ENCODE measurements around the gene GREM2.

GREM2 gene

DNA sequence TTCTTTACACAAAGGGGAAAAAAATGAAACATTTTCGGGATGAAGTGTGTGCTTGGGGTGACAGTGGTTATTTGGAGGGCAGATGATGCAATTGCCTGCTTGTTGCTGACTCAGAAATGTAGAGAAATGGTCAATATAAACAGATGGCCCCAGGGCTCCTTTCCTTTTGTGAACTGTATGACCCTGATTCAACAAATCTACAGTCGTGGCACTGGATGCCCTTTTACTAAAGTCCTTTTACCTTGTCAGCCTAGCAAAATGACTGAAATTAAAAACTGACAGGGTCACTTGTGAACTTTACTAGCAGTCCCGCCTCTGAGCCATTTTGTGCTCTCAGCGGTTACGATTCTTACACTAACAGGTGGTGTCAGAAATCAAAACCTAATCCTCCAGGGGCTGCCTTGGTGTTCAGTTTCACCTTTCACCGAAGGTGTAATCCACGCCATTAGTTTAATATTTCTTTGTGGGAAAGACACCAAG, 49.8 kb downstream of the GREM2 start:
- Histone ChIP-seq H3K27me3 (ENCODE audit: control insufficient read depth, insufficient read depth, low read length) (no peaks in the 10 kb centered on the region), H3K9ac (ENCODE audit: low read depth, low read length) (no peak overlapping the region), H3K4me3 (ENCODE audit: low read depth, low read length) (no peak overlapping the region), H3K36me3 (ENCODE audit: control insufficient read depth, insufficient read depth, low read length) (no peaks in the 10 kb centered on the region), H3K27ac (ENCODE audit: low read depth, low read length) (no peak overlapping the region), H3K4me1 (ENCODE audit: control insufficient read depth, insufficient read depth, low read length) (peaks cover 6% of the 10 kb centered on the region; the same call in 1 of the 2 replicates), H3K9me3 (ENCODE audit: control insufficient read depth, insufficient read depth, low read length) (no peaks in the 10 kb centered on the region)

DNA sequence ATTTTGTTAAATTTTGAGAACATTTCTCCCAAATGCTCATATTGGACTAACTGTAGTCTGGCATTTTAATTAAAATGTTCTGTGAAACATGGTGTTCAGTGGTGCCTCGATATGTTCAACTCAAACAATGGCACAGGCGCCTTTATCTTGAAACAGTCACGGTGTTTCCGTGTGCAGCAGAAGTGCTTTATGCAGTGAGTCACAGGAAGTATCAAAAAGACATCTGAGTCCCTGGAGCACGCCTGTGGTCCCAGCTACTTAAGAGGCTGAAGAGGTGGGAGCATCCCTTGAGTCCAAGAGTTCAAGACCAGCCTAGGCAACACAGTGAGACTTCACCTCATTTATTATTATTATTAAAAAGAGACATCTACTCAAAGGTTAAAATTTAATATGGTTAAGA, 52.2 kb downstream of the GREM2 start:
- H3K36me3 ChIP-seq (ENCODE audit: control insufficient read depth, insufficient read depth, low read length): no peaks in the 10 kb centered on the region
- no peak overlapping the region for H3K27ac ChIP-seq (ENCODE audit: low read depth, low read length)
- no peak overlapping the region for H3K4me3 ChIP-seq (ENCODE audit: low read depth, low read length)
- peaks cover 6% of the 10 kb centered on the region; the same call in 1 of the 2 replicates for H3K4me1 ChIP-seq (ENCODE audit: control insufficient read depth, insufficient read depth, low read length)
- no peaks in the 10 kb centered on the region for H3K9me3 ChIP-seq (ENCODE audit: control insufficient read depth, insufficient read depth, low read length)
- H3K27me3 ChIP-seq (ENCODE audit: control insufficient read depth, insufficient read depth, low read length): no peaks in the 10 kb centered on the region
- H3K9ac ChIP-seq (ENCODE audit: low read depth, low read length): no peak overlapping the region

DNA sequence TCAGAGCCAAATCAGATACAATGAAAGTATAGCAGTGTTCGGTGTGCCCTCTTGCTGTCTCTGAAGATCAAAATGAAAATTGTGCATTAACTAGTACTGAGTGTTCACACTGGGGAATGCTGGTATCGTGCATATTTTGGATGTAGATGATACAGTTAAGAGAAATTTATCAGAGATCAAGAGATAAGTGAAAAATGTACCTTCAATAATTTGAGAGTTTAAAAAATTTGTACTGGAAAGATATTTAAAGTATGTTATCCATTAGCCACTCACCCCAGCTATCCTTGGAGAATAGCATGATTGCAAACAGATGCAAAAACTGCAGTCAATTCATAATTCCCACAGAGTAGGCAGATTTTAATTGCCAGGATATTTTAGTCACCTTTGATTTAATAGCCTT, 56.4 kb downstream of the GREM2 start:
- H3K4me1 ChIP-seq (ENCODE audit: control insufficient read depth, insufficient read depth, low read length): no peaks in the 10 kb centered on the region
- no peak overlapping the region for H3K4me3 ChIP-seq (ENCODE audit: low read depth, low read length)
- H3K9me3 ChIP-seq (ENCODE audit: control insufficient read depth, insufficient read depth, low read length): no peaks in the 10 kb centered on the region
- H3K9ac ChIP-seq (ENCODE audit: low read depth, low read length): no peak overlapping the region
- H3K27ac ChIP-seq (ENCODE audit: low read depth, low read length): no peak overlapping the region
- no peaks in the 10 kb centered on the region for H3K36me3 ChIP-seq (ENCODE audit: control insufficient read depth, insufficient read depth, low read length)
- no peaks in the 10 kb centered on the region for H3K27me3 ChIP-seq (ENCODE audit: control insufficient read depth, insufficient read depth, low read length)

DNA sequence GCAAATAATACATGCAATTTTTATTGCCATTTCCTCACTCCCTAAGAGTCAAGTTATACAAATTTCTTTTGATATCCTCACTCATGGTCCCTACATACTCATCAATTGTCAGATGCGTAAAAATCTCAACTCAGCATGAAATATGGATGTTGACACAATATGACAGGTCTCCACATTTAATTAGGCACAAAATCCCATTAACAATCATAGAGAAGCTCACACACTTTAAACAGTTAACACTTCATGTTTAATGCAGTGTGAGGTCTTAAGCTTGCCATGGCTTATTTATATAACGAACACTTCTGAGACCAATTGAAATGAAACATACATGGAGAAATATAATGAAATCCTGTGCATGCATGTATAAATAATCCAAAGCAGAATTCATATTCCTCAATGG, 58.6 kb downstream of the GREM2 start:
- no peaks in the 10 kb centered on the region for H3K36me3 ChIP-seq (ENCODE audit: control insufficient read depth, insufficient read depth, low read length)
- H3K9ac ChIP-seq (ENCODE audit: low read depth, low read length): no peak overlapping the region
- no peak overlapping the region for H3K4me3 ChIP-seq (ENCODE audit: low read depth, low read length)
- H3K27ac ChIP-seq (ENCODE audit: low read depth, low read length): no peak overlapping the region
- H3K9me3 ChIP-seq (ENCODE audit: control insufficient read depth, insufficient read depth, low read length): no peaks in the 10 kb centered on the region
- H3K27me3 ChIP-seq (ENCODE audit: control insufficient read depth, insufficient read depth, low read length): no peaks in the 10 kb centered on the region
- H3K4me1 ChIP-seq (ENCODE audit: control insufficient read depth, insufficient read depth, low read length): no peaks in the 10 kb centered on the region

DNA sequence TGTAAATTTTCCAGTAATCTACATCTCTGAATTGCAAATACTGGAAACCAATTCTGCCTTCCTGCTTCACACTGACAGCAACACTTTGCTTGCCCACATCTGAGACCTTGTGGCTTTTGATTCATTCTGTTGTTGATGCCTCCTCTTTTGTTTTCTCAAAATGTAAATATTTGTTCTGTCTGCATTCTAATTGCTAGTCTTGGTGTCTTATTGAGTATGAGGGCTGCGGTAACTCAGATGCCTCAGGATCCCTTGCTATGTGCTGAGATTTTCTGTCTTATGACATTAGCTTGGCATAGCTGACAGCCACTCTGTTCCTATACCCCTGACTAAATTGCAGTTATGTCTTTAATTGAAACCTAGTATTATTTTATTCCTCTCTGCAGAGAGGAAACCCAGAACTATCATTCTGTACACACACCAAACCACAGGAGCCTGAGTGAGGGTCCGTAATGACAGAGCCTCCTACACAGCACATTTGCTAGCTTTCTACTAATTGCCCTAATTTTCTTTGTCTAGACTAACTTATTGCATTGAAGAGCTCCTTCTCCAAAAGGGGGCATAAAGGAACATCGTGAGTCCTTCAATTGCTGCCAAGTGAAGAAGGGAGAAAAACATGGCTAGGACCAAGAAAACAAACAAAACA, 72.1 kb downstream of the GREM2 start:
- Histone ChIP-seq H3K9me3 (ENCODE audit: control insufficient read depth, insufficient read depth, low read length) (no peaks in the 10 kb centered on the region), H3K36me3 (ENCODE audit: control insufficient read depth, insufficient read depth, low read length) (no peaks in the 10 kb centered on the region), H3K27ac (ENCODE audit: low read depth, low read length) (no peak overlapping the region), H3K4me3 (ENCODE audit: low read depth, low read length) (no peak overlapping the region), H3K9ac (ENCODE audit: low read depth, low read length) (no peak overlapping the region), H3K4me1 (ENCODE audit: control insufficient read depth, insufficient read depth, low read length) (peaks cover 17% of the 10 kb centered on the region), H3K27me3 (ENCODE audit: control insufficient read depth, insufficient read depth, low read length) (no peaks in the 10 kb centered on the region)

DNA sequence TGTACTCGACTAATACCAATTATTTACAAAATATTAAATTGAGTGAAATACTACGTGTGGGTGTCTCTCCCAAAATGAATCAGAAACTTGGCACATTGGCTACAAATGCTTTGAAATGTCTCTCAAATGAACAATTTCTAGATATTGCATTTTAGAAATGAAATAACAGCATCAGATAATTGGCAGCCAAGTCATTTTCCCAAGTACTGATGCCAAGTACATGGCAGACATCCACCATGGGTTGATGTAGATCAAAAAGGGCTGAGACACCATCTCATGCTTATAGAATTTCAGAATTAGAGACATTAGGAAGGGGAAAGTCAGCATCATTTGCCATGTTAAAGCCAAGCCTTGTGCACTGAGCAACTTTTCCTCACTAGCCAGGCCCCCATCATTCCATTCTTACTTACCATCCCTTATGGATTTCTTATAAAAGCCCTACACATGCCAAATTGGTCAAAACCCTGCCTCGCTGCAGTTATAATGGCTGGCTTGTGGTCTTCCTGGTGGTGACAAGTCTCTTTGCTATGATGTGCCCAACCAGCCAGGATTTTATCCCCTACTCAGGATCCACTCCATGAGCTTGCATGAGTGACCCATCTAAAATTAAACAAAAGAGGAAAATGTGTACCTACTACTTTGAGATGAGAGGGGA, 73.1 kb downstream of the GREM2 start:
- no peak overlapping the region for H3K27ac ChIP-seq (ENCODE audit: low read depth, low read length)
- H3K9ac ChIP-seq (ENCODE audit: low read depth, low read length): no peak overlapping the region
- no peaks in the 10 kb centered on the region for H3K9me3 ChIP-seq (ENCODE audit: control insufficient read depth, insufficient read depth, low read length)
- H3K36me3 ChIP-seq (ENCODE audit: control insufficient read depth, insufficient read depth, low read length): no peaks in the 10 kb centered on the region
- H3K4me1 ChIP-seq (ENCODE audit: control insufficient read depth, insufficient read depth, low read length): peaks cover 17% of the 10 kb centered on the region
- H3K27me3 ChIP-seq (ENCODE audit: control insufficient read depth, insufficient read depth, low read length): no peaks in the 10 kb centered on the region
- H3K4me3 ChIP-seq (ENCODE audit: low read depth, low read length): no peak overlapping the region

DNA sequence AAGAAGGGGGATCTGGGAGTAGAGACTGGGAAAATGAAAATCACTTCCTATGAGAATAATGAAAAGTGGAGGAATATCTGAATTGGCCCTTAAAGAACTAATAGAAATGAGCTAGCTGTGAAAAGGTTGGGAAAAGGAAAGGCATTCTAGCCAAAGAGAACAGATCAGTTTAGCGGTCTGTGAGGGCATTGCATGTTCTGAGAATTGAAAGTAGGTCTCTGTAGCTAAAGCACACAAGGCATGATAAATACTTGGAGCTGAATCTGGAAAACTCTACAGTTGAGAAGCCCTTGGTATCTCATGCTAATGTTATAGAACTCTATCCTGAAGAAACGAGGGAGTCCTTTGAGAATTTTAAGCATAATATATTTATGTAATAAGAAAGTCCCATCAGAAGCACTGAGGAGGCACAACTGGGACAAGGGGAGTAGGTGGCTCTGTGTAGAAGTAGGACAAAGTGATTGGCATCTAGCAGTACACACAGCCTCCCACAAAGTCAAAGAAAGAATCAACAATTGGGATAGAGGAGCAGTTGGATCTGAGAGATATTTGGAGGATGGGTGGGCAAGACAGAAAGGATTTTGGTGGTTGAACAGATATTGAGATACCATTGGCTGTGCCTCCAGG, 78.7 kb downstream of the GREM2 start:
- Histone ChIP-seq H3K36me3 (ENCODE audit: control insufficient read depth, insufficient read depth, low read length) (no peaks in the 10 kb centered on the region), H3K9ac (ENCODE audit: low read depth, low read length) (no peak overlapping the region), H3K4me1 (ENCODE audit: control insufficient read depth, insufficient read depth, low read length) (no peaks in the 10 kb centered on the region), H3K9me3 (ENCODE audit: control insufficient read depth, insufficient read depth, low read length) (no peaks in the 10 kb centered on the region), H3K4me3 (ENCODE audit: low read depth, low read length) (no peak overlapping the region), H3K27me3 (ENCODE audit: control insufficient read depth, insufficient read depth, low read length) (no peaks in the 10 kb centered on the region), H3K27ac (ENCODE audit: low read depth, low read length) (no peak overlapping the region)

DNA sequence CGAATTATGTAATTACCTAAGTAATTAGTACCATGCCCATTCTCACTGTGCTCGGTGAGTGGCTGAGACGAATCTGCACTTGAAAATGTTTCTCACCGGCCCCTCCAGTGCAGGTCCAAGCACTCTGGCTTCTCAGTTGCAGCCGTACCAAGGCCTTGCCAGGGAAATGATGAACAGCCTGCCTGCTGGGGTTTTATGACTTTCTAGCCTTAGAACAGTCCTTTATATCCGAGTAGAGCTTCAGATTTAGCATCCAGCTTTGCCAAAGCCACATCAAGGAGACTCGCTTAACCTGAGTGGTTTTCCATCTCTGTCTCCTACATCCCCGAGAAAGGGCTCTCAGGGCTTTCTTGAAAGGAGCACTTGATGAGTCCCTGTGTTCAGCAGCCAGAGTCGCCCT, 83.4 kb downstream of the GREM2 start:
- no peaks in the 10 kb centered on the region for H3K4me1 ChIP-seq (ENCODE audit: control insufficient read depth, insufficient read depth, low read length)
- no peak overlapping the region for H3K27ac ChIP-seq (ENCODE audit: low read depth, low read length)
- no peak overlapping the region for H3K4me3 ChIP-seq (ENCODE audit: low read depth, low read length)
- H3K36me3 ChIP-seq (ENCODE audit: control insufficient read depth, insufficient read depth, low read length): no peaks in the 10 kb centered on the region
- H3K9me3 ChIP-seq (ENCODE audit: control insufficient read depth, insufficient read depth, low read length): no peaks in the 10 kb centered on the region
- no peak overlapping the region for H3K9ac ChIP-seq (ENCODE audit: low read depth, low read length)
- H3K27me3 ChIP-seq (ENCODE audit: control insufficient read depth, insufficient read depth, low read length): no peaks in the 10 kb centered on the region

DNA sequence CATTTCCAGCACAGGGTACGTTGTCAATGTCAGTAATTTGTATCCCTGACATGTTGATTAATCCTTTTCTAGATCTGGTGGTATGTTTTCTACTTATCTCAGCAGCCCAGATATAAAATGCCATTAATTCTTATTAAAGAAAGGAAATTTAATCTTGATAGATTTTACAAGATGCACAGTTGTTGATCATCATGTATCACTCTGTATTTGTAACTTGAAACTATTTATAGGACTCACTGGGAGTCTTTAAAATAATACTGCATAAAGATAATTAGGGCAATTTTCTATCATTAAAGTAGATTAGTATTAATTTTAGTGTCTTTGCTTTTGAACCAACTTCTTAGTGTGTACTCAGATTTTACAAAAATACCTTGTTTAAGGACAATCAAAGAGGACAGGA, 84.9 kb downstream of the GREM2 start:
- Histone ChIP-seq H3K4me1 (ENCODE audit: control insufficient read depth, insufficient read depth, low read length) (no peaks in the 10 kb centered on the region), H3K27ac (ENCODE audit: low read depth, low read length) (no peak overlapping the region), H3K9ac (ENCODE audit: low read depth, low read length) (no peak overlapping the region), H3K9me3 (ENCODE audit: control insufficient read depth, insufficient read depth, low read length) (no peaks in the 10 kb centered on the region), H3K4me3 (ENCODE audit: low read depth, low read length) (no peak overlapping the region), H3K27me3 (ENCODE audit: control insufficient read depth, insufficient read depth, low read length) (no peaks in the 10 kb centered on the region), H3K36me3 (ENCODE audit: control insufficient read depth, insufficient read depth, low read length) (no peaks in the 10 kb centered on the region)

DNA sequence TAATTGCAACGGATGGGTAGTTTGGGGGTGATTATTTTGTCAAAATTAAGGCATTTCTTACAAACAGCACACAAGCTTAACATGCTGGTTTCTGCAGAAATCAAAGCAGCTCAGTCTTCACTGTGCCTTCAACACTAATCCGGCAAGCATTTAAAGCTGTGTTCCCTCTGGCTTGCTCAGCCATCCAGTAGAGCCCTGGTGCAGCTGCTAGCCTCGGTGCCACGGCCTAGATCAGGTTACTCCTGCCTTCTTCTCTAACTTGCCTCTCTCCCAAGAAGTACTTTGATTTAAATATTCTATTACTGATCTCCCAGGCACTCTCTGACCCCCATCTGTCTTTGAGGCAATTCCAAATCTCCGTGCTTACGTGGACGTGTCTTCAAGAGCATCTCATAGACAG, 85.6 kb downstream of the GREM2 start:
- Histone ChIP-seq H3K36me3 (ENCODE audit: control insufficient read depth, insufficient read depth, low read length) (no peaks in the 10 kb centered on the region), H3K9me3 (ENCODE audit: control insufficient read depth, insufficient read depth, low read length) (no peaks in the 10 kb centered on the region), H3K4me3 (ENCODE audit: low read depth, low read length) (no peak overlapping the region), H3K27ac (ENCODE audit: low read depth, low read length) (no peak overlapping the region), H3K9ac (ENCODE audit: low read depth, low read length) (no peak overlapping the region), H3K4me1 (ENCODE audit: control insufficient read depth, insufficient read depth, low read length) (no peaks in the 10 kb centered on the region), H3K27me3 (ENCODE audit: control insufficient read depth, insufficient read depth, low read length) (no peaks in the 10 kb centered on the region)

DNA sequence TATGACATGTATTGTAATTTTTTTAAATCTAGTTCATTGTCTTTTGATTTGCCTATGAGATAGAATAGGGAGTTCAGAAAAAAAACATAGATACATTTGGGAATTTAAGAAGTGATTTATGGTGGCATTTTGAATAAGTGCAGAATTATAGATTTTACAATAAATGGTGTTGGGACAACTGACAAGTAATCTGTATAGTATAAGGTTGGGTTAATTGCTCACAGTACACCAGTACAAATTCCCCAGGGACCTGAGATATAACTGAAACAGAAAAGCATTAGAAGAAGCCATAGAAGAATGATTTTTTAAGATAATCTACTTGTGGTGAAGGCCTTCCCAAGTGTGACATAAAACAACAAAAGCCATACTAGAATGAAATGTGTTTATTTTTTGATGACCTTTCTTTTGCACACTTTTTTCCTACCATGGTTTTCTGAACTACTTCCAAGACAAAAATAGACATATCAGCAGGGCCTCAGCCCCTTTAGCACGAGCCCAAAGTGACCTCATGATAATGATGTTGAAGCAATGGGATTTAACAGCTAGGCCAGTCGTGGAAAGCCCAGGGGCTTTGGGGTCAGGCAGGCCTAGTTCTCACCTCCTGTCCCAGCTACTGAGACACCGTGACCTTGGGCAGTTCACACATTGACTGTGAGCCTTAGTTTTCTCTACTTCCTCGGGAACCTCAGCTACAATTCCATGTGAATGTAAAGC, 87.4 kb downstream of the GREM2 start:
- Histone ChIP-seq H3K9ac (ENCODE audit: low read depth, low read length) (no peak overlapping the region), H3K36me3 (ENCODE audit: control insufficient read depth, insufficient read depth, low read length) (no peaks in the 10 kb centered on the region), H3K4me3 (ENCODE audit: low read depth, low read length) (no peak overlapping the region), H3K27me3 (ENCODE audit: control insufficient read depth, insufficient read depth, low read length) (no peaks in the 10 kb centered on the region), H3K27ac (ENCODE audit: low read depth, low read length) (no peak overlapping the region), H3K4me1 (ENCODE audit: control insufficient read depth, insufficient read depth, low read length) (no peaks in the 10 kb centered on the region), H3K9me3 (ENCODE audit: control insufficient read depth, insufficient read depth, low read length) (no peaks in the 10 kb centered on the region)

Measured in HUES48 (cell line).